SH-SY5Y (cell line): ENCODE data around the gene SF3B2.

Source experiments
- GATA2 ChIP-seq: IDR thresholded peaks from 2 replicates; pipeline ENCODE4 v1.6.1; 2011; ENCODE audit warnings: mild to moderate bottlenecking, low read depth, low read length
- GATA3 ChIP-seq: IDR thresholded peaks from 2 replicates; pipeline ENCODE4 v1.6.1; 2011; ENCODE audit warnings: low read depth, mild to moderate bottlenecking, low read length, moderate library complexity

The SF3B2 gene

DNA sequence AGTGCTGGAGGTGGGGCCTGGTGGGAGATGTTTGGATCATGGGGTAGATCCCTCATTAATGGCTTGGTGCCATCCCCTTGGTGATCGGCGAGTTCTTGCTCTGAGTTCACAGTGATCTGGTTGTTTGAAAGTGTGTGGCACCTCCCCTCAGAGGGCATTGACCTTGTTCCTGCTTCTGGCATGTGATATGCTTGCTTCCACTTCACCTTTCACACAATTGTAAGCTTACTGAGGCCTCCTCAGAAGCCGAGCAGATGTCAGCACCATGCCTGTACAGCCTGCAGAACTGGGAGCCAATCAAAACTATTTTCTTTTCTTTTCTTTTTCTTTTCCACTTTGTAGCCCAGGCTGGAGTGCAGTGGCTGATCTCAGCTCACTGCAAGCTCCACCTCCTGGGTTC lies 14.8 kb upstream of the SF3B2 start:
- TF ChIP-seq GATA2 = no peak
- TF ChIP-seq GATA3 = no peak

DNA sequence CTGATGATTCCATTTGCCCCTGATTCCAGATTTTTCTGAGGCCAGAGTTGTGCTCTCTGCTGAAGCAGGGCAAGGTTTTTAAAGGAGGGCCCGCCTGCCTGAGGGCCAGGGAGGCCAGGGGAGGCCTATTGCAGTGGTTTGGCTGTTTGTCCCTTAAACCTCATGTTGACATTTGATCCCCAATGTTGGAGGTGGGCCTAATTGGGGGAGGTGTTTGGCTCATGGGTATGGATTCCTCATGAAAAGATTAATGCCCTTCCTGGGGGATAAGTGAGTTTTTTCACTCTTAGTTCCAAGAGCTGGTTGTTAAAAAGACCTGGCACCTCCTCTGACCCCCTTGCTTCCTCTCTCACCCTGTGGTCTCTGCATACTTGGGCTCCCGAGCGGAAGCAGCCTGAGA lies 12.4 kb upstream of the SF3B2 start:
- TF ChIP-seq GATA3 = no peak
- TF ChIP-seq GATA2 = no peak

DNA sequence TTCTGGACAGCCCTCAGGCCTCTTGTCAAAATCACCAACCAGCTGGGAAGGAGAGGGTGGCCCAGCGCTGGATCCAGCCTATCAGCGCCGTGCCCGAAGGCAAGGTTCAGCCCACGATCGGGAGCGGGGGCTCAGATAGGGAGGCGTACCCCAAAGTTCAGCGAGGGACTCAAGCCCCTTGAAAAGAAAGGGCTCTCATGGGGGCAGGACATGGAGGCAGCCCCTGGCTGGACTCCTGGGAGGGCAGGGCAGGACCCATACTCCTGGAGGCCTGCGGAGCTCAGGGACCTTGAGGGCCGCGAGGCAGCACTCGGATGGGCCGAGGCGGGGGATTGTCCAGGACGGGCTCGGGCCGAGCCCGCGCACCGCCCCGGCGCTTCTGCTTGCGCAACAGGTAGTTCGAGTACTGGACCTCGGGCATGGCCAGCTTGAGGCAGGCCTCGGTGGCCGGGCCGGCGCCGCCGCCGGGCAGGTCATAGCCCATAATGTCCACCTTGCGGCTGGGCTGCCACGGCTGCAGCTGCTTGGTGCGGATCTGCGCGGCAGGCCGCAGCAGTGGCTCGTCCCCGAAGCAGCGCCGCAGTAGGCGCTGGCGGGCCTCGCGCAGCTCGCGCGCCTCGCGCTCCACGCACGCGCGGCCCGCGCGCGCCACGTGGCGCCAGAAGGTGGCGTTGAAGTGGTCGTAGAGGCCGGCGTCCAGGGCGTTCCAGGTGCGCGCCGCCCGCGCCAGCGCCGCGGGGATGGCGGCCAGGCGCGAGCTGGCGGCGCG lies 9.8 kb upstream of the SF3B2 start:
- TF ChIP-seq GATA3 (no peak), GATA2 (no peak)

DNA sequence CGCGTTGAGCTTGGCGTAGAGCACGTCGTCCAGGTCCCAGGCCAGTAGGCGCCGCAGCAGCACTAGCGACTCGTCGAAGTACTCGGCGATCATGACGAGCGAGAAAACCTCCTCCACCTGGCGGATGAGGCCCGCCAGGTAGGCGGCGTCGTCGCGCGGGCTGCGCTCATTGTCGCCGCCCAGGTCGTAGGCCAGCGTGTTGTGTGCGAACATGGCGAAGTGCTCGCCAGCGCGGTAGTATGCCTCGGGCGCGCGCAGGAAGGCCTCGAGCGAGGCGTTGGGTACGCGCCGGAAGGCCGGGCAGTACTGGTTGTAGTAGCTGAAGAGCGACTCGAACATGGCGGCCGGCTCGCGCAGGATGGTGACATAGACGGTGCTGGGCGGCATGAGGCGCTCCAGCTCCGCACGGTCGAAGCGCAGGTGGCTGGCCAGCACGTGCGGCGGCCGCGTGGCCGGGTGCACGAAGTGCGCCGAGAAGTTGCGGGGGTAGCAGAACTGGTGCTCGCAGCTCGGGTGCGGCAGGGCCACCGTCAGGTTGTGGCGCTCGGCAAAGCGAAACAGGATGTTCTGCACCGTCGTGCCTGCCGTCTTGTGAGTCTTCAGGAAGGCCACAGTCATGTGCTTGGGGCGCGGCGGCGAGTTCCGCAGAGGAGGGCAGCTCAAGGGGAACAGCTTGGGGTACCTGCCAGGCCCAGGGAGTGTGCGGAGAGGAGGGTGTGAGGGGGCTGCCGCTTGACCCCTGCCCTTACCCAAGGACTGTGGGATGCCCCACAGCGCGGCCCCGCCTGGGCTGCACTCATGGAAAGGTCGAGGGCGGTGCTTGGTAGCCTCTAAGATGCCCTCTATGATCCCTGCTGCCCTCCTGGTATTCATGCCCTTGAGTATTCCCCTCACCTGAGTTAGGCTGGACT lies 8.9 kb upstream of the SF3B2 start:
- TF ChIP-seq GATA2 (no peak), GATA3 (no peak)

DNA sequence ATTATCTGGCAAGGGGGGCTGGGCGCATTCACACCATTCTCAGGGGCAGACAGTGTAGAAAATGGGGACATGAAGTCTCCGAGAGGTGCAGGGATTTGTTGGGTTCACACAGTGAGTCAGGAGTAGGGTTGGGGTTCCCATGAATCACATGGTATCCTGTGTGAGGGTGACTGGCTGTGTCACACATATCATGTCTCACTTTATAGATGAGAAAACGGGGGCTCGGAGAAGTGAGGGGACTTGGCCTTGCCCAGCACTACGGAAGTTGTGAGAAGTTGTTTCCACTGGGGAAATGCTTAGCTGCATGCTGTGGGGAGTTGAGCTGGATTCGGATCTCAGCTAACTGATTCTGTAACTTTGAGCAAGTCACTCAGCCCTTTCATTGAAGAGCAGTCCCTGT lies 7.4 kb upstream of the SF3B2 start:
- TF ChIP-seq GATA2 (no peak), GATA3 (no peak)

DNA sequence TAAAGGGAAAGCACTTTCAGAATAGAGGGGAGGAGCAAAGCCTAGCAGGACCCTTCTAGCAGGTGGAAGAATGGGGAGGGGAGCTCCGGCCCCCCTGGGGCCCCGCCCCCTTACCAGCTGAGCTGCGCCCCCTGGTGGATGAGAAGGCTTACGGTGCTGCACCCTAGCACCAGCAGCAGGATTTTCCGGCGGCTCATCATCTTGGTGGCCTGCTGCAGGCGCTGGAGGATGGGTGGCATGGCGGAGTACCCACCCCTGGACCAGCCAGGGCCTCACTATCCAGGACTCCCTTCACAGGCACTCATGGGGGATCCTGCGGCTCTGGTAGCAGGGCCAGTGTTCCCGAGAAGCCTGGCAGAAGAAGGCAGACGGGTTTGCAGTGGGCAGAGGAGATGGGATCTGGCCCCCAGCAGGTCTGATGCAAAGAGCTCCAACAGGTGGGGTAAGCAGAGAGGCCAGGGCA lies 7.0 kb upstream of the SF3B2 start:
- no peak for TF ChIP-seq GATA2
- TF ChIP-seq GATA3 = no peak

DNA sequence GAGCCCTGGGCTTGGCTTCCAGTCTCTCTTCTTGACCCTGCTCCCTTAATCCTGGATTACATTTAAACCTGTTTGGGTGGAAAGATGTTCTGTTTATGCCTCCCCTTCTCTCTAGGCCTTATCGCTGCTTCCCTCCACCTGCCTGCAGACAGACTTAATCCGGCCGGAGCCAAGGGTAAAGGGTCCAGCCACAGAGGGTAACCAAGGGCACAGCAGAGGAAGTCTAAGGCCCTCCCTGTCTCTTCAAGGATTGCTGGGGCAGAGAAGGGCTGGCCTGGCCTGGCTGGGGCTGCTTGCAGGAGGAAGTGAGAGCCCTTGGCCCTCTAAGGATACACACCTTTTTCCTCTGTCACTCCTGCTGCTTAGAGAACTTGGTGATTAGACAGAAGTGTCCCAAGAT lies 5.3 kb upstream of the SF3B2 start:
- TF ChIP-seq GATA2 (no peak), GATA3 (no peak)

DNA sequence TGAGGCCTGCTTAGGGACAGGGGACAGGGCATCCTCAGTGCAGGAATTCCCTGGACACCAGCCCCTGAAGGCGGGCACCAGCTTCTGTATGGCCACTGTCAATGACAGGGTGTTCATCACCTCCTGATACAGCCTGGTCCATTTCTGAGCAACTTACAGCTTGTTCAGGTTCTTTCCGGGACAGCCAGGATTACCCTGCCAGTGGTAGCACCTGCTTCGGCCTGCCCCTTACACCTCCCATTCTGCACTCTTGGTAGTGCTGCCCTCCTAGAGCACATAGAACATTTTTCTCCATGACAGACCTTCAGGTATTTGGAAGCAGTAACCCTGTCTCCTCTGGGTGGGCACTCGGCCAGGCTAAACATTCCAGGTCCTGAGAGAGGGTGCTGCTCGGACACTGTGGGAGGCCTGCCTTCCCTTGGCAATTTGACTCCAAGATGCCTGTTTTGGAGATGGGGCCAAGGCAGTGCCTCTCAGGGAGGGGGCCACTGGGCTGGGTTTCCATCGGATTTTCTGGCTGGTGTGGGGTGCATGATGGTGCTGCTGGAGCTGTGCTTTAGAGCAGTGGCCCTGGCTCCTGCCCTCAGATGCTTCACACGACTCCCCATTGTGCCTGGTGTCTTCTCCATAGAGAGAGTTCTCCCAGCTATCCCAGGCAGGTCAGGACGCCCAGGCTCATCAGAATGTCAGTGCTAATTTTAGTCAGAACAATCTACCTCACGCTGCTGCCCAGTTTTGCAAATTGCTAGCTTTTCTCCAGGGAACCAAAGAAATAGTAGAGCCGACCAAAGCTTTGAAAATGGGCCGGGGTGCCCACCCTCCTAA lies 4.4 kb upstream of the SF3B2 start:
- TF ChIP-seq GATA3 (no peak), GATA2 (no peak)

DNA sequence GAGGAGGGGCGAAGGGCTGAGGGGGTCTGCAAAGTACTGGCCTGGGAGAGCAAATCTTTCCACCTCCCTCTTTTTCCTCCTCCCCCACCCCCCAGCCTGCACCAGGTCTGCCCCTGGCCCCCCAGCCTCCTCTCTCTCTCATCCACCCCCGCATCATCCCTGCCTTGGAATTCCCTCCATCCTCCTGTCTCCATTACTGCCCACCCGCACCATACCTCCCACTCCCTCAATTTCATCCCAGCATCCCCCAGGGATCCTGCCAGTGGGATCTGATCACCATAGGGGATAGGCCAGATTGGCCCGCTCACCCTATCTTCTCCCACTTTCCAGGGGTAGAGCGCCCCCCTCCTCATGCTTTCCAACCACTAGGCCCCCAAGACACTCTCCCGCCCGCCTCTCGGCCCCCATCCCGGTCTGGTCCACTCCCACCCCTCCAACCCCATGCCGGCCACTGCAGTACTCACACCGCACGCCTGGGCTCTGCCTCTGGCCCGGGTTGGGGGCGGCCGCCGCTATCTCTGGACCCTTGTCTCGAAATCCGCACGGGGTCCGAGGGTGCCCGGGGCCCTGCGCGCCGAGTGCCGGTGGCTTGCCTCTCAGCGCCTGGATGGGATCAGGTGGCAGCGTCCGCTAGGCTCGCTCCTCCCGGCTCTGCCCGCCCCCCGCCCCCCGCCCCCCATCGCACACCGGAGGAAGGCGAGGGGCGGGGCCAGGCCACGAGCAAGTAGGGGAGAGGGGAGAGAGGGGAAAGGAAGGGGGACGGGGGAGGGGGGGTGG lies 3.4 kb upstream of the SF3B2 start, which contains the start of gene GAL3ST3:
TSS of gene GAL3ST3 (minus strand) at position 615 of the 777 bp plus-strand sequence. CDS start 3,746 bp downstream, outside the sequence.
- TF ChIP-seq GATA2 (no peak), GATA3 (no peak)

DNA sequence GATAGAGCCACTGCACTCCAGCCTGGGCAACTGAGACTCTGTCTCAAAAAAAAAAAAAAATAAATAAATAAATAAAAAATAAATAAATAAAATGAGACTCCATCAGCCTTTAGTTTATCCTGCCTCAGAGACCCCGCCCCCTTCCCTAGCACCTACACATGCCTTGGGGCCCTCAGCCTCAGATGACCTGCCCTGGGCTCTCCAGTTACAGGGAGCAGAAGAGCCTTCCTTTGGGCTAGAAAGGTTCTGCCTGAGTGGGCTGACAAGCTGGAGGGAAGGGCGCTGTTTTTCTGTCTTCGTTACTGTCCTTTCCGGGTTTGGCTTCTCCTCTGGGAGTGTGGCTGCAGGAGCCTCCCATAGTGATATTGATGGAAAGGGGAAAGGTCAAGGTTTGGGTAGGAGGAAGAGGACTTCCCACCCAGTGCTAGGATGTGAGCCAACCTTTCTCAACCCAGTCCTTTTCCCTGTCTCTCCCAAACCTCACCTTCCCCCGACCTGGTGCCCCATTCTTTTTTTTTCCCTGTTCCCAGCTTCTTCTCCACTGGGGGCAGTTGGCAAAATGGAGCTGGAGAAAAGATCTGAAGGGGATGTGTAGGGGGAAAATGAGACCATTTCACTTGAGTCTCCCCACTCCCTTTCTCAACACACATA lies 1.5 kb upstream of the SF3B2 start:
- no peak for TF ChIP-seq GATA2
- TF ChIP-seq GATA3 = no peak

DNA sequence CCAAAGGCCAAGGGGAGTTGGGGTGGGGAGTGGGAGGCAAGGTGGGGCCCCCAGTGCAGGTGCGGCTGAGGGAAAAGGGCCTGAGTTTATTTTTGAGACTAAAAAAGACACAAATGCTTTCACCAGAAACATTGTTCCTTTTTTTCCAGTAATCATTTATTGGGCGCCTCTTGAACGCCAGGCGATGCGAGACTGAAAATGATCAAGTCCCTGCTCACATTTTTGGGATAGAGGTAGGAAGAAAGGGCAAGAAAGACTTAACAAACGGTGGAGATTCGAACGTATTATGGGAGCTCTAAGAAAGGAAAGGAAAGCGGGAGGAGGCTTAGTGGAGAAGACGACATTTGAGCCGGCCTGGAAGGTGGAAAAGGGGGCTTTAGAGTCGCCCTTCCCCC lies 796 bp upstream of the SF3B2 start:
- TF ChIP-seq GATA2 = no peak

DNA sequence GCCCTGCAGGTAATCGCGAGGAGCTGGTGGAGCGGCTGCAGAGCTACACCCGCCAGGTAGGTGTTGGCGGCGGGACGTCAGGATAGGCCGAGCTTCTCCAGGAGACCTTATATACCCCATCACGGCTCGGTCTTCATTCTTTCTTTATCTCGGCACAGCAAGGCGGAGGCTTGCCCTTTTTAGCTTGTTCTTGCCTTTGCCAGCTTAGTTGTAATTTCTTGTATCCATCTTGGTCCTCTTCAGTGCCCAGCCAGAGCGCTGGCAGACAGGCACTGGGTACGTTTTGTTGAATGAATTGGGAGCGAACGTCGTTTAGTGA lies 459 bp downstream of the SF3B2 start:
- TF ChIP-seq GATA2 = no peak

DNA sequence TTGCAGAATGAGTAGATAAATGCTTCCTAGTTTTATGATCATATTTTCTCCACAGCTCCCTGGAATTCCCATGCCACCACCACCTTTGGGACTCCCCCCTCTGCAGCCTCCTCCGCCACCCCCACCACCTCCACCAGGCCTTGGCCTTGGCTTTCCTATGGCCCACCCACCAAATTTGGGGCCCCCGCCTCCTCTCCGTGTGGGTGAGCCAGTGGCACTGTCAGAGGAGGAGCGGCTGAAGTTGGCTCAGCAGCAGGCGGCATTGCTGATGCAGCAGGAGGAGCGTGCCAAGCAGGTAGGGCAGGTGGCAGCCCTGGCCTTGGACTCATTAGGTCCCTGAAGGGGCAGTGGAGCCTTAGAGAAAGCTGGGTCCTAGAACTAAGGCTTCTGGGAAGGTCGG lies 2.9 kb downstream of the SF3B2 start:
- no peak for TF ChIP-seq GATA3
- TF ChIP-seq GATA2 = no peak
